Glomerular visceral epithelial cell (primary cell): Measurements from ENCODE around the gene ZXDC.

Source experiments
- DNase-seq: peaks from one replicate; pipeline ENCODE4 v3.0.0-alpha.2; 2016; ENCODE audit errors: extremely low spot score

Gene ZXDC

DNA sequence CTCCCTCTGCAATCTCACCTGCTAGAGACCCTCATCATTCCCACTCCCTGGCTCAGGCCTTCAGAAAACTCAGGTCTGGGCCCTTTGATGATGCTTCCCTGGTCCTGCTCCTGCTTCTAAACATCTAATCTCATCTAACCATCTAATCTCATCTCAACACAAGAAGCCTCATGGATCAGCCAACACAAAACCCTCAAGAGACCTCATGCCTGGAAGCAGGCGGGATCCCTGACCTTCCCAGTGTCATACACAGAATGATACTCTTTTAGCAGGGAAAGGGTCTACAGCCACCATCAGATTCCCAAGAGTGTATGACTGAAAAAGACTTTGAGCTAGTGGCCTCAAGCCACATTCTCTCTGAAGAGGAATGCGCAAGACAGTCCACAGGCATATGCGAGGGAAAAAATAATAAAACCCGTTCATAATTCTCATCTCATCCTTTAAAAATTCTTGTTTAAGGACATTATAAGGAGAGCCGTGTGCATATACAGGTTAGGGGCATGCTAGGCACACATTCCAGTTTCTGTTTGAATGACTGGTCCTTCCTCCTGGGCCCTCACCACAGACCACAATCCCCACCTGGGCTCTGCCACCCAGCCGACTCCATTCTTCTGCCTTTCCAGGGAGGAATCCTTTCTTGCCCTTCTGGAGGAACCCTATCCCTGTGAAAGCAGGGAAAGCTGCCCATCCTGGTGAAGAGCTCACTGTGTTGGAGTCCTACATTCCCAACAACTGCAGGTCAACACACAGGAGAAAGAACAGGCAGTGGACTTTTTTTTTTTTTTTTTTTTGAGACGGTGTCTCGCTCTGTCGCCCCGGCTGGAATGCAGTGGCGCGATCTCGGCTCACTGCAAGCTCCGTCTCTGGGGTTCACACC is 2.2 kb downstream of the ZXDC start:
- DNase-seq = peak; percentile 46

- peak; percentile 60 for DNase-seq
Observed at GRCh38 chr3:126472277-126473006, 3.2 kb downstream of the ZXDC start.

DNA sequence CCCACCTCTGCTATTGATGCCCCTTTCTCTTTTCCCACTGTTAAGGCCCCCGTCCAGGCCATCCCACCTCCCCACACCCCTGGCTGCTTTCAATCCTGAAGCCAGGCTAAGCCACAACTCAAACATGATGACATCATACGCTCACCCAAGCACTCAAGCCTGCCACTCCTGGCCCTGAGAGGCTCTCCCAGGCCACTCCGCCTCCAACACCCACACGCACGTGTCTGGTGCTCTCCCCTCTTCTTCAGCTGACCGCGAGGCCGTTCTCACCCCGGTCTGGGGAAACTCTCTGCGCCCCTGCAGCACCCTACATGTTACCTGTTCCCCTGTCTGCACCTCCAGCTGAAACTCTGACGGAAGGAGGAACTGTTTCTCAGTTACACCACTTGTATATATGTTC is 6.2 kb downstream of the ZXDC start:
- DNase-seq = no peak

DNA sequence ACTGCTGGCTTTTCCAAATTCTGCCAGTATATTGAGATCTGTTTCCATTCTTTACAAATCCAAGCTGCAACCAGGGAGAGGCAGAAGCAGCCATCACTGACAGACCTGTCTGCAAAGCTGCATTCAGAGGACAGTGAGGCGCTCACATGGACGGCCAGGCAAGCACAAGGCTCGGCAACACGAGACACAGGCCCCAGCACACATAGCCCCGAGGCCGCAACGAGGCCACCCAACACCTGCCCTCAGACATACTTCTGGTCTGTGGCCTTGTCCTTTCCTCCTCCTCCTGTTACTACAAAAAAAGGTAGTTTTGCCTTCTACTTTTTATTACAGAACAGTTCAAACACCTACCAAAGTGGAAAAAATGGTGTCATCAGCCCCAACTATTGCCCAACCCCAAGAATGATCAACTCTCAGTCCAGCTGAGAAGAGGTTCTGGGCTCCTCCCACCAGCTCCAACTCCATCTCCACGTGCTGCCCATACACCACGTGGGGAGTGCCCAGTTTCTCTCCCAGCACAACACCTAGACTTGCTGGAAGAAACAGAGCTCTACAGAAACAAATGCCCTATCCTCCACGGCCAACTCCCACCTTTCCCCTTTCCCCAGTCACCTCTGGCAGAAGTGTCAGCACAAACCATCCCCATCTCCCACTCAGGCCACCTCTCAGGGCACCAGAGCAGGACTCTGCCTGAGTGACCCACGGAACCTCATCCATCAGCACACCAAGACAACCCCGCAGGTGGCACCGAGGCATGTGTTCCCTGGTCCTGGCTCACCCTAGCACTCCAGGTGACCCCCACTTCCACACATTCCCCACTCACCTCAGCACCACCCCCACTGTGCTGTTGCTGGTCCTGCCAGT is 7.4 kb downstream of the ZXDC start:
- no peak for DNase-seq

- DNase-seq = no peak
Observed at GRCh38 chr3:126467611-126467955, 8.1 kb downstream of the ZXDC start.

- no peak for DNase-seq
Observed at GRCh38 chr3:126466886-126467610, 8.6 kb downstream of the ZXDC start.

DNA sequence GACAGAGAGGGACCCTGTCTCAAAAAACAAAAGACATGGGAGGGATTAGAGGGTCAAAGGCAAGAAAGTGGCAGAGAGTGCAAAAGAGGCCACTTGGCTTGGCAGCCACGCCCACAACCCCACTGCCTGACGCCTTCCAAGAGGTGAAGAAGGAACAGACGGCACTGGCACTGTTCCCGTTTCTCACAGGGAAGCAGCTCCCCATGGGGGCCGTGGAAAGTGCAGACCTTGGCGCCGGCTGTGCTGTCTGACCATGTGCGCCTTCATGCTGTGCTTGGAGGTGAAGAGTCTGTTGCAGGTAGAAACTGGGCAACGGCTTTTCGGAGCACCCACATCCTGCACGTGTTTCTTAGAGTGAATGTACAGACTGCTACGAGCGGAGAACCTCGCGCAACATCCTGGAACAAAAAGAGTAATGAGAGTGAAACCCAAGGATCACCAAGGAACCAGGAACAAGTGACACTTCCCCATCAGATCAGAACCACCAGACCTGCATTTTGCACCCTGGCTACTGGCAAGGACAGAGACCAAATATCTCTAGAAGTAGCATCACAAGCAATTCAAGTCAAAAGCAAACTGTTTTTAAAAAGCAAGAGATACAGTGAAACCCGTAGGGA is 9.7 kb downstream of the ZXDC start:
- DNase-seq = no peak

- no peak for DNase-seq
Observed at GRCh38 chr3:126464997-126465396, 10.7 kb downstream of the ZXDC start.

DNA sequence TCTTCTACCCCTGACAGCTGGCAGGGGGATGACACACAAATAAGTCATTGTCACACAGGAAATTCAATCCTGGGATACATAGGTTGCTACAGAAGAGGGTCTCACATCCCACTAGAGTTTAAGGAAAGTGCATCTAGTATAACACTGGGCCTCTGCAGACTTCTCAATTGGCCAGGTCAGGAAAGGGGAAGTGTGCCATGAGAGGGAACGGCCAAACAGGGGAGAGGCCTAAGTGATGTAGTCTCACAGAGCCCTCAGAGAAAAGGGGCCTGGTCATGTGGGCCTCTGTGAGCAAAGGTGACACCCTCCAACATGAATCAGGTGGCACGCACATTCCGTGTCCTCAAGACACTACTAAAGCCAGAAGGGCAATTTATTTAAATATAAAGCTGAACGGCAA is 11.2 kb downstream of the ZXDC start:
- DNase-seq = no peak

GRCh38 chr3:126464093-126464492 is 11.6 kb downstream of the ZXDC start:
- no peak for DNase-seq

- no peak for DNase-seq
Observed at GRCh38 chr3:126463521-126463920, 12.2 kb downstream of the ZXDC start.

GRCh38 chr3:126461450-126462070 is 14.1 kb downstream of the ZXDC start:
- DNase-seq = no peak

GRCh38 chr3:126460381-126460780 is 15.3 kb downstream of the ZXDC start:
- no peak for DNase-seq

- DNase-seq = no peak
Observed at GRCh38 chr3:126459763-126460127, 15.9 kb downstream of the ZXDC start.

DNA sequence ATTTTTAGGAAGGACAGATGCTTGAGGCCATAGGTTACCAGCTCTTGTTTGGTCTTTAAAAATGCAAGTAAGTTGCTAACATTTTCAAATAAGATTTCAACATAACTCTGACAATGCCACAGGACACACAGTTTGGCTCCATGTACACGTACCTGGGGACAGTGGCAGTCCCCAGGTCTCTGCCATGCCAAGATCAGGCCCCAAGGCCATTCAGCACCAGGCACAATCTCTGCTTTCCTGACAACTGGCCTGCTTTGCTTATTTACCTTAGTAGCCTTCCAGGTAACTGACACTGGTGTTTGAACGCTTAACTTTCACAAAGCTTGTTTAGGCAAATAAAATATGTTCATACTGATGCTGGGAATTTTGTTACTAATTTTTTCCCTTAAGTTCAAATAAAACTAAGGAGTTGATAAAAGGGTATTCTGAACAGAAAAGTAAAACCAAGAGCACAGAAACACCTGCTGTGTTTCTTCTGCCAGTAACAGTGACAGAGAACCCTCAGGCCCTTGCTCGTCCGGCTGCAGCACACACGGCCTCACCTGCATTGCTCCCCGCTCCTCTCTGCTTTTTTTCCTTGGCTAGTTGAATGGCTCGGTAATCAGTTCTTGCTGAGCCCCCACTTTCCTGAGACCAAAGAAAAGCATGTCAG is 16.5 kb downstream of the ZXDC start:
- DNase-seq = no peak

DNA sequence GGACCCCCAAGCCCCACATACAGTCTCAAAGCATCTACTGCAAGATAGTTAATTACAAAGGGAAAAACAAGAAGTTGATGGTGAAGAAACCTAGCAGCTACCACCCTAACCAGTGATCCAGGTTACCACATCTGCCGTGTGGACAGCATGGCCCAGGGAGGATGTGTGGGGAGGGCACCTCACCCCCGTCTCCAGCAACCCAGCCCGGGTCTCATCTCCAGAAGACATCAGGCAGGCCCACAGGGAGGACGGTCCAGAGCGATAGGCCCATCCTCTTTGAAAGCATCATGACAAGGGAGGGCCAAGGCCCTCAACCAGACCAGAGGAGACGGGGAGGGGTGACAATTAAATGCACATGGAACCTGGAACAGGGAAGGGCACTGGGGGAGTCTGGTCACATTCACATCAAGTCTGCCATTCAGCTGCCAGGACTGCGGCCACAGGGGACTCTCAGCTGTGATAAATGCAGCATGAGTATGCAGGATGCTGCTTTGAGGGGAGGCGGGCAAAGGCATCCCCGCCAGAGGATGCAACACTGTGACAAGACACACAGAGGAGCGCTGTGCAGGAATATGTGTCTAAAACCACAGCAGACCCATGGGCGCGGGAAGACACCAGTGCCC is 18.8 kb downstream of the ZXDC start:
- no peak for DNase-seq

DNA sequence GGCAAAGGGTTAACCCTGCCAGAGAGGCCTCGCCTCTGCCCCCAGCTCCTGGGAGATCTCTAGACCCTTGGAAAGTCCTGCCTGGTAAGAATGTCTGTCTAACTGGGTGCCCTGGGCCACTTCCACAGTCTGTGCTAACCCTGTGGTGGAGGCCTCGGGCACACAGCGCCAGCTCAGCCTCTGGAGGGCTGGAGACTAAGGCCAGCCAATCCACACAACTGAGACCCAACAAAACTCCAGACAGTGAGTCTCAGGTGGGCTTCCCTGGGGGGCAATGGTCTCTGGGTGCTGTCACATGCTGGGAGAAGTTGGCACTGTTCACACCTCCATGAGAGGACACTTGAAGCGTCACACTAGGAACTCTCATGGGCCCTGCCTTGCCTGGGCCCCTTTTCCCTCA is 19.5 kb downstream of the ZXDC start:
- DNase-seq = no peak

- no peak for DNase-seq
Observed at GRCh38 chr3:126454437-126455198, 21.1 kb downstream of the ZXDC start.

DNA sequence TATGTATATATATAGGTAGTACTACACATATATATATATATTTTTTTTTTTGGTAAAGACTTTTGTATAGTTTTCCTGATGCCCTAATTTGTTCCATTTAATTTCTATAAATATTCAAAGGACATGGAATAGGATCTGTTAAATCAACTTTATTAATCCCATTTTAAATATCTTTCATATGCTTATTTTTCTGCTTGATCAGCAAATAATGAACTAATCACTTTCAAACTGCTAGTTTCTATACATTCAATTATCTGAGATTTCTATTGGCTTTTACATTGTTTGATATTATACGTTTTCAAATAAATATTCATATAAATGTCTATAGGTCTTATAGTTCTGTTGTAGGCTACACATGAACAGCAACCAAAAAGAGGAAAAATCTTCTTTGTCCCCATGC is 21.7 kb downstream of the ZXDC start:
- DNase-seq = no peak
